Measurements from ENCODE around the gene ATPAF1. TPM values are rescaled to one million over a fixed set of nuclear protein-coding genes. Genes with fewer than 3 reads are reported as not detected.

The ATPAF1 gene
- polyA plus RNA-seq, 3 donors, result 25.1 to 66.1 (median 53.6) TPM

DNA sequence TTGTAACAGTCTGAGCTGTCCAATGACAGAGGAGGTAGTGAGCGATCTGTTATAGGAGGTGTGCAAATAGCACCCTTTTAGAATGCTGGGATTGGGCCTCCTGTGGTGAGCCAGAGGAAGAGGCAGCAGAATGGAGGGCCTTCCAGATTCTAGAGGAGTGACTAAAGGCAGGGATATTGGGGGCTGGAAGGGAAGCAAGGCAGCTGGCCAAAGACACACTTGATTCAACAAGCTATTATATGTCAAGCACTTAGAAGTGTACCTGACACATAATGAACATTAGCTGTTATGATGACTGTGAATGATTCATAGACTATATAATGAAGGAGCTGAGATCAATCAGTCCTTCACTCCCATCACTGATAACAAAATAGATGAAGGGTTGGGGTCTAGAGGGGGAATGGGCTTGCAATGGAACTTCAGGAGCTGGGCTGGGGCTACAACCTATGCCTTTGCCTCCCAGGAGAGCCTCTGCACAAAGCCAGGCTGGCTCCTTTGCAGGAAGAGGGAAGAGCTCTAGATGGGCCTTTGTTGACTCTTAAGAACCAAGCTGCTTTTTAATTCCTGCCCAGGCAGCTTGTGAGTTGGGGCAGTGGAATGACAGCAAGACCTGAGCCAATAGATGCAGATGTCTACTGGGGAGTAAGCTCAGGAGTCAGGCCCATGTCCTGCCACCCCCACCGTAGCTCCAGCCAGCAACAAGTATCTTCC, 61.8 kb downstream of the ATPAF1 start:
- 94 to 98% (median 98%) methylated on average over 2 of the region's 2 CpGs for WGBS, 3 donors
- H3K27ac ChIP-seq (ENCODE audit: low read depth, low read length), result no peak overlapping the region

DNA sequence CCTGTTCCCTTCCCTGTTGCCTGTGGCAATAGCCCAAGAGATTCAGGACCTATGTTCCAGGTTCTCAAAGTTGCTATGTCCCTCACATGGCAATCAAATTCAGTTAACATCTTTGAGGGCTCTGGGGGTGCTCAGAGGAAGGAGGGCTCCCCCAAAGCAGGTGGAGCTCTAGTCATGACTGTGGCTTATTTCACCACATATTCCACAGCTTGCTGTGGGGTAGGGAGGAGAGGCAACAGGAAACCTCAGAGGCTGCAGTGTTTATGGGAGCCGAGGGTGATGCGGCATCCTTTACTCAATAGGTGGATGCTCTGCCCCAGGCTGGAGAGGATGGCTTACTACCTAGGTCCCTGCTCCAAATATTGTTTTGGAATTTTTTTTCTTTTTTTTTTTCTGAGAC, 62.9 kb downstream of the ATPAF1 start:
- no peak overlapping the region for H3K27ac ChIP-seq (ENCODE audit: low read depth, low read length)
- 49 to 85% (median 54%) methylated on average over 2 of the region's 2 CpGs for WGBS, 3 donors

DNA sequence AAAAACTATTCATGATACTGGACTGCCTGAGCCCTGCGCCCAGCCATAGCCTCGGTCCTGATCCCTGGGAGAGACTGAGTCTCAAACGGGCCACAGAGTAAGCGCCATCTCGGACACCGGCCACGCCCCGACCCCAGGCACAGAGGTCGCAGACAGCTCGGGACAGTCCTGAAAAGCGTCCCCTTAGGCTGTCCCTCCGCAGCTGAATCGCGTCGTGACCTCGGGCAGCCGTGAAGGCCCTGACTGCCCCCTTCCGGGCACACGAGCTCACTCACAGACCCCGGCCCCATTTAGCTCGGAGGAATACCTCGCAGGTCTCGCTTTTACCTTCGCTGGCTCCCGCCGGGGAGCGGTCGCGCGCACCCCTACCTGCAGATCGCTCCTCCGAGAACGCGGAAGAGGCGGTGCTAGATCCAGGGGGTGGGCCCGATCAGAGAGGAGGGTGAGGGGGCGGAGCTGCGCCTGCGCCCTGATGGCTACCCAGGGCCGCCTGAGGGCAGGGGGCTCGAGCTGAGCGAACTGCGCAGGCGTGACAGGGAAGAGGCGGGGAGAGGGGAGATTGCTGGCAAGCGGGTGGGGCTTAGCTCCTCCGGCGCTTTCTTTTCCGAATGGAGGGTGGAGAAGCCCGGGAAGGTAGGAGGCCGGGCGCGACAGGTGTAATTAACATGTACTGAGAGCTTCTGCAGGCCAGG, 64.2 kb downstream of the ATPAF1 start, which contains the start of gene MKNK1:
Gene MKNK1 (minus strand): TSS at position 411 of the 692 bp plus-strand sequence. CDS start 20,941 bp downstream, outside the sequence.
- 0 to 1% (median 0%) methylated on average over 53 of the region's 53 CpGs for WGBS, 3 donors
- no peak within 1 kb of the TSS for H3K27ac ChIP-seq (ENCODE audit: low read depth, low read length)

DNA sequence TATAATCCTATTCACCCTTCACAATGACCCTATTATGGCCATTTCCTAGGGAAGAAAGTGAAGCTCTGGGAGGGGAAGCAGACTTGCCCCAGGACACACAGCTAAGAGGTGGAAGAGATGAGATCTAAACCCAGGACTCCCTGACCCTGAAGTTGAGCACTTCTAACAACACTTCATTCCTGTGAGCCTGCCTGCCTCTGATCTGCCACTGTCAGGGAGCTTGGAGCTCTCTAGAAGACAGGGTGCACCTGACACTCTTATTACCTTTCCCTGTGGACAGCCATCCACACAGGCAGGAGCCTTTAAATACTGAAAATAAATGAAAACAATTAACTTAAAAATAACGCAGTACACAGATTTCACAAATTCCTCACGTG, 64.7 kb downstream of the ATPAF1 start:
- H3K27ac ChIP-seq (ENCODE audit: low read depth, low read length), result no peak overlapping the region
- 0 to 2% (median 1%) methylated on average over 2 of the region's 2 CpGs for WGBS, 3 donors

DNA sequence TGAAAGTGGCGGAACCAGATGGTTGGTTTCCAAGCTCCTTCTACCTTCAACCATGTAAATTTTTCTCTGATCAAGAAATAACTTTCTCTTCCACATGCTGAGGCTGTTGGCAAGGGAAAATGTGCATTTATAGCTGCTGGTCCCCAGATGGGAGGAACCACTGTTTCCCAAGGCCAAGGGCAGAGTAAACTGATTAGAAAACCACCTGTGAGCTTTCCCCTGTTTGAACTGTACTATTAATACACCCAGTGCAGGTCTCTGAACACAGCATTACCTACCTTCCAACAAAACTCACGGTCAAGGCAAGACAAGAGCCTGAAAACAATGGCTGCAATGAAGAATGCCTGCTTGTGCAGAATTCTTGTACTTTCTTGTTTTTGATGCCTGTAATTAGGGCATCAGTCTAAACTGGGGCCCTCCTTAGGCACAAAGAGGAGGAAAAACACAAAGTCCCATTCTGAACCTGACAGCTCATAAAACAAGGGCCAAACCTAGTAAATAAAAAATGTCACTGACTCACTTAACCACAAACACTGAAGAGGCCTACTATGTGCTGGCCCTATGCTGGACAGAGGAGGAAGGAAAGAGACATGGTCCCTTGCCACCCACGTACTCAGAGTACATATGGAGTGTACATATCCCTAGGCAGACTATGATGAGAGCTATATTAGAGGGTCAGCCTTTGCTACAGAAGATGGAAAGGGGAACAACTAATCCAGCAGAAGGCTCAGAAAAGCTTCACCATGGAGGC, 66.7 kb downstream of the ATPAF1 start:
- 37 to 85% (median 79%) methylated on average over 3 of the region's 3 CpGs for WGBS, 3 donors
- H3K27ac ChIP-seq (ENCODE audit: low read depth, low read length), result no peak overlapping the region

DNA sequence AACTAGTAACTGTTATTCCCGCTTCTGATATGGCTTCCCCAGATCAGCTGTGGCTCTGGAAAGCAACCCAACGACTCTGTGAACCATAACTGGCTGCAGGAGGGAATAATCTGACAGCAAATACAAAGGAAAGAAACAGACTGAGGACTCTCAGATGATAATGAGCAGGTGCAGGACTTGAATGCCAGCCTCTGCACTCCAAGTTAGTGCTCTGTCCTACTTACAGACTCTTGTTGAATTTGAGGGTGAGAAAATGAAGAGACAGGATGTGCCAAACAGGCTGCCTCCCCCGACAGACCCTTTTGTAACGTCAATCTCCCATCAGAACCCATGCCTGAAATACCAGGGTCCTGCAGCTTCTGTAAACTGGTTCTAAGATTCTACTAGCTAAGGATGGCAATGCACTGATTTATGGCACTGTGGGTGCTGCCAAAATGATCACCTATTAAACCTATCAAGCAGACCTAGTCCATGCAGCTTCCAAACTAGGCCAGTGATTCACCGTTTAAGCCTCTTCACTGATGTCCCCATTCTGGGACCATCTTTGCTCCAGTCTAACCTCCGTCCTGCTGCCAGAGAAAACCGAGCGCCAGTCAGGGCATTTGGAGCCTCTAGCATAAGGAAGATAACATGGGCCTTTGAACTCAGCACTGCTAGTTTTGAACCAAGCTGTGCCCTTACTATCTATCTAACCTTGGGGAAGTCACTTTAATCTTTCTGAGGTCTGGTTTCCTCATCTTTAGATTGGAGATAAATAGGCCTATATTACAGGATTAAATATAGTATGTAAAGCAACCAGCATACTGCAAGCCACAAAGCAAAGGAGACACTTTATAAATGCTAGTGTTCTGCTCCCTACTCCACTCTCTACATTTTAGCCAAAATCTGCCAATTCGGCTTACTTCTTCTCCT, 68.8 kb downstream of the ATPAF1 start:
- H3K27ac ChIP-seq (ENCODE audit: low read depth, low read length), result no peak overlapping the region
- 48 to 84% (median 80%) methylated on average over 9 of the region's 9 CpGs for WGBS, 3 donors

DNA sequence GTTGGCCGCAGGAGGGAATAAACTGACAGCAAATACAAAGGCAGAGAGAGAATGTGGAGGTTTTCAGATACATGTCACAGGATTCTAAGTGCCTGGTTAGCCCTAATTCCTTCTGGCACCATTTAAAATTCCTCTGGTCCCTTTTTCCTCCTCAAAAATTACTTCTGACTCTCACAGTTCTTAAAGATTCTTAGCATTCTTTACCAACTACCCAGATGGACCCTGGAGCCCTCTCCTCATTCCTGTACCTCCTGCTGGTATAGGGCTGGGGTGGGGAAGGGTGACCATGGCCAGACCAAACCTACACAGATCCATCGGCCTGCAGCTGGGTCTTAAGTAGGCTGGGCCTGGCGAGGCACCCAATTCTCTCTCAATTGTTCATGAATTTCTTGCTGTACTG, 71.3 kb downstream of the ATPAF1 start:
- no peak overlapping the region for H3K27ac ChIP-seq (ENCODE audit: low read depth, low read length)
- 85 to 93% (median 93%) methylated on average over 3 of the region's 3 CpGs for WGBS, 3 donors

DNA sequence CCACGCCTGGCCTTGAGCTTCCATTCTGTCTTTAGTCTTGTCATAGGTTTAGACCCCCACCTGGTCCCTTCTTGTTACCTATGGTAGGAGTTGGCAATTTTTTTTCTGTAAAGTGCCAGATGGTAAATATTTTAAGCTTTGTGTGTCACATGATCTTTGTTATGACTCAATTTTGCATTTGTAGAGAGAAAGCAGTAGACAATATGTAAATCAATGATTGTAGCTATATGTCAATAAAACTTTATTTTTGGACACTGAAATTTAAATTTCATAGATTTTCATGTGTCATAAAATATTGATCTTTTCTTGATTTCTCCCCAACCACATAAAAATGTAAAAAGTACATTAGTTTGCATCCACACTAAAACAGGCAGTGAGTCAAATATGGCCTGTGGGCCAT, 72.1 kb downstream of the ATPAF1 start:
- 98 to 100% (median 100%) methylated on average over 1 of the region's 1 CpG for WGBS, 3 donors
- no peak overlapping the region for H3K27ac ChIP-seq (ENCODE audit: low read depth, low read length)

DNA sequence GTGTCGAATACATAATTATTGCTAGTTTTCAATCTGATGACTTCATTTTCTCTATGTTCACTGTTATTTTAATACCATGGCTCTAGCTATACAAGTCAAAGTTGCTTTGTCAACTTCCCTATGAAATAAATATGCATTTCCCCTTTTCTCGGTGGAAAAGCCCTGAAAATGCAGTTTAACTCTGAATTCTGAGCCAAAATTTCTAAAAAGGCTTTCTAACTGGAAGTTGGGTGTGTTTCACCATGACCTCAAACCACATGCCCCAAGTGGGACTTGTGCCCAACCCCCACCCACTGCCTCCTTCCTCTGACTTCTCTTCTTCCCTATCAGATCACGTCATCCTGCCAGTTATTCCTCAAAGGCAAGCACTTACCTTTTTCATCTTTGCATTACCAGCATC, 73.0 kb downstream of the ATPAF1 start:
- no peak overlapping the region for H3K27ac ChIP-seq (ENCODE audit: low read depth, low read length)

DNA sequence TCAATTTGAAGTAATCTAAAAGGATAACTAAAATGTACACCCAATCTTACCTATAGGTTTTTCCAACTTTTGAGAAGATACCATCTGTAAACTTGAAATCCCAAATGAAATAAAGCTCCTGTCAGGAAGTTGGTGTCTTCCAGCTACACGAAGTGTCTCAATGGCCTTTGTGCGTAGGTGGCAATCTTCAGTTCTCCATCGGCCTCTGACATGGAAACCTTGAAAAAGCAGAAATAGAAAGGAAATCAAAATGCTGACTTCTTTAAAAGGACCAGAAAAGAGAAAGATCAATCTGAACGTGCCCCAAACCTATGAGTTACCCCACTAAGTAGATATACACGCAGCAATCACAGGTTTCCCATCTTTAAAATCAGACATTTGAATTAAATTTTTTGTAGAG, 74.1 kb downstream of the ATPAF1 start:
- no peak overlapping the region for H3K27ac ChIP-seq (ENCODE audit: low read depth, low read length)
- 64 to 86% (median 78%) methylated on average over 5 of the region's 5 CpGs for WGBS, 3 donors

More for the DNA sequence above, 73.0 kb downstream of the ATPAF1 start:
- 20 to 59% (median 26%) methylated on average over 3 of the region's 3 CpGs for WGBS, 3 donors

DNA sequence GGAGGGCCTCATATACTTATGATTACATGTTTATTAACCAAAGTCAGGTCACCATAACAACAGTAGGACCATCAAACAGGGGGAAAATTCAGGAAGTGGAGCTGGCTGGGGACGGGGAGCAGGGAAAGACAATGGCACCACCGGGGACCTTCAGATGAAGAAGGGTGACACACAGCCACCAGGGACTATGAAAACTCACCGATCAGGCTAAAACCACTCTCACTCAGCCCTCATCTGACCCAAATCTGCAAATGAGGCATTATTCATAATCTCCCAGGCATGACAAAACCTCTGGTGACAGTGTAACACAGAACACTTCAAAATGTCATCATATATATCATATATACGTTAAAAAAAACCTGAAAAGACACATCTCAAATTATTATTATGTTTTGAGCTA, 75.3 kb downstream of the ATPAF1 start:
- no peak overlapping the region for H3K27ac ChIP-seq (ENCODE audit: low read depth, low read length)
- 81 to 88% (median 86%) methylated on average over 4 of the region's 4 CpGs for WGBS, 3 donors

DNA sequence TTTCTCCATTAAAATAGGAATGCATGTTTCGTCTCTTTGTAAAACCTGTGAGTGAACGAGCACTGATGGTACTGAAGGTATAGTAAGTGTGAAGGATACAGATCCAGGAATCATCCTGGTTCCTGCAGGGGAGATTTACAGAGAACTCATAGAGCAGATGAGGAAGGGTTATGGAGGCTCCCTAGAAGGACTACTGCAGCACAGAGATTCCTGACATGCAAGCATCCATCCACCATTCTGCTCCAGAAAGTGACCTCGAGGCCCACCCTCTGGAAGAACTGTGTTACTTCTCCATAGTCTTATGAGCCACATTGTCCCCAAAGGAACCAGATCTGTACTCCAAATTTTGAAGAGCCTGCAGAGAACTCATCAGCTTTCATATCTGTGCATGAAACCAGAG, 78.6 kb downstream of the ATPAF1 start:
- no peak overlapping the region for H3K27ac ChIP-seq (ENCODE audit: low read depth, low read length)
- WGBS, 3 donors, result 91 to 97% (median 93%) methylated on average over 3 of the region's 3 CpGs

DNA sequence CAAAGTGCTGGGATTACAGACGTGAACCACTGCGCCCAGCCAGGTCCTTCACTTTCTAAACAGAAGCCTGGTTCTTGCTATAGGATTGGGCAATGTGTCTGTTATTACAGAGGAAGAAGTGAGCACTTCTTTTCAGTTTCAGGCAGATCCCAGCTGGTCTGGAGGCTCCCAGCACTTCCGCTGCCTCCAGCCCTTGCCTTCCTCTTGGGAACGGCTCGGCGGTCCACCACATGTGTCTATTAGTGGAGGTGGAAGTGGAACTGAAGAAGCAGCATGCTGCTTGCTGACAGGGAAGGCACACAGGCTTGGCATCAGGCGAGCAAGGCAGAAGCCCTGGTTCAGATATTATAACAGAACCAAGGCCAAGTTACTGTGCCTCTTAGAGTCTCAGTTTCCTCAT, 81.1 kb downstream of the ATPAF1 start:
- WGBS, 3 donors, result 54 to 70% (median 65%) methylated on average over 7 of the region's 7 CpGs
- no peak overlapping the region for H3K27ac ChIP-seq (ENCODE audit: low read depth, low read length)

DNA sequence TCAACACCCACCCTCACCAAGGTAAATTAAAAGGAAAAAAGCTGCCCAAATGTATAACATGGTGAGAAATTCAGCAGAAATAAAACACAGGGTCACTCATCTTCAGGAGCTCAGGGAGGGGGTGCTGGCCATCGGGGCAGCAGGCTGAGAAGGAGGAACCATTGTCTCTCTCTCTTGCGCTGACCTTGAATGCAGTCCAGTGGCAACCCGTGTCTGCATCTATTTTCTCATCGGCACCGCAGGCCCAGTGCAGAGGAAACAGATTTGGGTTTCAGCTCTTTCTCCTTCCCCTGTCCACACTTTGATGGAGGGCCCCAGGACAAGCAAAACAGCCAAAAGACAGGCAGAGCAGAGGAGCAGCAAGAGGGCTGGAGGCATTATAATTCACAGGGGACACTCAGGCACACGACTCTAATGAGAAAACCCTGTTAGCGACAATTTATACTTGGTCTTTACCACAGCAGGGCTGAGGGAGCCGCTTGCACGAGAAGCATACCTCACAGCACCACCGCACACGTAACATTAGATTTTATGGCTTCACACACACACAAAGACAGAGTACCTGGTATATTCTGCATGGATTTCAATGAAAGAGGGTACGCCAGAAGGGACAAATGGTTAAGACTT, 82.7 kb downstream of the ATPAF1 start:
- H3K27ac ChIP-seq (ENCODE audit: low read depth, low read length), result no peak overlapping the region
- WGBS, 3 donors, result 61 to 78% (median 72%) methylated on average over 12 of the region's 12 CpGs

DNA sequence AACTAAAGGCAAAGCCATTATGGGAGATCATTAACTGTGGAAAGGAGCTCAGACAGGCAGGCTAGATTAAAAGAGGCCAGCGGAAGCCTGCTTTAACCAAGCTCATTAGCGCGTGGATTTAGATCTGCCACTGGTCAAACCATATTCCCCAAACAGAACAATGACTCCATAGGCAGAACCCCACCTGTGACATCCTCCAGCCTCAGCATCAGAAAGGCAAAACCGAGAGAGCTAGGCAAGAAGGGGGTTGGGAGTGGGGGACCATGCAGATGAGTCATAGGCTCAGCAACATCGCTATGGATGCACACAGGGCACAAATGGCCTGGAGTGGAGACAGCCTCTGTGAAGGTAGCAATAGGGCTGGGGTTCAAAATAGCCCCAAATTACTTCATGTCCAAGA, 84.7 kb downstream of the ATPAF1 start:
- H3K27ac ChIP-seq (ENCODE audit: low read depth, low read length), result no peak overlapping the region
- 75 to 92% (median 88%) methylated on average over 5 of the region's 5 CpGs for WGBS, 3 donors

DNA sequence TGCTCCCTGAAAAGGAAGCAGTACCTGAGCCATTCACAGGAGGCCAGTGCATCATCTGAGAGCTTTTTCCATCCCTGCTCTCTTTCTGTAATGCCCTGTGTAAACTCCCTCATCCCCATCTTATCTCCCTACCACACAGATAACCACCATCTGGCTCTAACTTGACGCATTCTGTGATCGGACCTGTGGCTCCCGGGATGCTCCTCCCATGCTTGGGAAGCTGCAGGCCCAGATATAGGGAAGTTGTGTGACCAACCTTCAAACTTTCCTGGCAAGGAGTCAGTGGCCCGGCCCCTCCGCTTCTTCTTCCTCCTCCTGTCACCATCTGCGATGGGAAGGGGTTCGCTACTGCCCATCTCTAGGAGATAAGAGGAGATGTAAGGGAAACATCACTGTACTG, 85.2 kb downstream of the ATPAF1 start:
- 45 to 66% (median 63%) methylated on average over 7 of the region's 7 CpGs for WGBS, 3 donors
- H3K27ac ChIP-seq (ENCODE audit: low read depth, low read length), result no peak overlapping the region

All from adipose tissue (tissue), 3 donors.